Stomach (tissue), 9 donors: ENCODE measurements around the gene ABHD17C. TPM values are rescaled to one million over a fixed set of nuclear protein-coding genes. Genes with fewer than 3 reads are reported as not detected.
A peak's percentile ranks its signal among the peaks of the same experiment; 100 is the strongest.

Source experiments
- DNase-seq, 2 donors: peaks; one replicate each; pipeline versions ENCODE4 v3.0.0 to v3.0.0-alpha.2; 2013 to 2019
- H3K27ac ChIP-seq, 5 donors: fragments of 200-600 bp in 4 of 5; sonication (generic) in 4 of 5; one replicate each; pipeline ENCODE4 v1.5.1; 2013 to 2019; ENCODE audit warnings: mild to moderate bottlenecking in 1 of 5, moderate library complexity in 1 of 5
- H3K27me3 ChIP-seq, 3 donors: fragments of 200-600 bp; sonication (generic); one replicate each; pipeline ENCODE4 v1.5.1; 2017 to 2019; ENCODE audit warnings: mixed run types in 1 of 3
- H3K36me3 ChIP-seq, 4 donors: fragments of 200-600 bp; sonication (generic); 1 replicate in 3 of 4; 2 replicates in 1 of 4; pipeline ENCODE4 v1.5.1; 2016 to 2019
- H3K4me1 ChIP-seq, 4 donors: fragments of 200-600 bp; sonication (generic); one replicate each; pipeline ENCODE4 v1.5.1; 2016 to 2019
- H3K4me3 ChIP-seq, 4 donors: fragments of 200-600 bp; sonication (generic) in 3 of 4; one replicate each; pipeline ENCODE4 v1.5.1; 2016 to 2019; ENCODE audit warnings: mild to moderate bottlenecking in 1 of 4
- H3K9me3 ChIP-seq, 4 donors: fragments of 200-600 bp; sonication (generic); one replicate each; pipeline ENCODE4 v1.5.1; 2016 to 2019
- EP300 ChIP-seq: sonication (generic); formaldehyde crosslinking; IDR thresholded peaks from one replicate; pipeline ENCODE4 v1.6.1; 2017; ENCODE audit warnings: antibody characterized with exemption
- POLR2A ChIP-seq, 4 donors: fragments of 450-650 bp; IDR thresholded peaks; one replicate each; pipeline ENCODE4 v1.6.1; 2016; ENCODE audit warnings: antibody characterized with exemption in 4 of 4, control low read depth in 2 of 4, mild to moderate bottlenecking in 1 of 4, moderate library complexity in 1 of 4
- POLR2AphosphoS5 ChIP-seq, 3 donors: sonication (generic); formaldehyde crosslinking; IDR thresholded peaks; one replicate each; pipeline ENCODE4 v1.6.1; 2016; ENCODE audit warnings: antibody characterized with exemption in 3 of 3
- WGBS, 5 donors: extraction: QIAGEN DNeasy Blood & Tissue Kit in 3 of 5; methylation state at CpG; one replicate each; pipeline versions ENCODE4 v1.1.5 to v1.1.7; 2013 to 2018; 5-methylcytosine and 5-hydroxymethylcytosine counted together
- intact Hi-C: fragments of 100-400 bp; cut with DNase I; formaldehyde crosslinking; loops from one replicate; pipeline ENCODE4 v1.15.1; 2023; ENCODE audit warnings: low total_unique reads
- polyA plus RNA-seq, 3 donors: library from polyadenylated mRNA; stranded (reverse); fragments of 200-250 nt; gene quantifications; one replicate each; pipeline ENCODE4 v1.2.3, GENCODE V29; 2013
- total RNA-seq, 5 donors: library from RNA; depleted of rRNA; stranded (reverse); fragments of >200 nt; gene quantifications; one replicate each; pipeline versions ENCODE4 v1.1.0 to v1.2.3, GENCODE V29; 2014 to 2016
- TF ChIP-seq, protein P1 (sequence below), 7 experiments: fragments of 450-650 bp in 4 of 7; fragments of 200-600 bp in 3 of 7; sonication (generic) in 3 of 7; IDR thresholded peaks; one replicate each; pipeline ENCODE4 v1.5.1; 2016 to 2019; ENCODE audit warnings: antibody characterized with exemption in 7 of 7, control low read depth in 2 of 7, mild to moderate bottlenecking in 1 of 7
- donor health status: healthy with polysubstance abuse.
- donor health status: Bipolar disorder and iron deficiency.
- donor health status: healthy.

Gene ABHD17C
- total and polyA plus RNA-seq, 8 donors = 1.2 to 55.3 (median 21.1) TPM

DNA sequence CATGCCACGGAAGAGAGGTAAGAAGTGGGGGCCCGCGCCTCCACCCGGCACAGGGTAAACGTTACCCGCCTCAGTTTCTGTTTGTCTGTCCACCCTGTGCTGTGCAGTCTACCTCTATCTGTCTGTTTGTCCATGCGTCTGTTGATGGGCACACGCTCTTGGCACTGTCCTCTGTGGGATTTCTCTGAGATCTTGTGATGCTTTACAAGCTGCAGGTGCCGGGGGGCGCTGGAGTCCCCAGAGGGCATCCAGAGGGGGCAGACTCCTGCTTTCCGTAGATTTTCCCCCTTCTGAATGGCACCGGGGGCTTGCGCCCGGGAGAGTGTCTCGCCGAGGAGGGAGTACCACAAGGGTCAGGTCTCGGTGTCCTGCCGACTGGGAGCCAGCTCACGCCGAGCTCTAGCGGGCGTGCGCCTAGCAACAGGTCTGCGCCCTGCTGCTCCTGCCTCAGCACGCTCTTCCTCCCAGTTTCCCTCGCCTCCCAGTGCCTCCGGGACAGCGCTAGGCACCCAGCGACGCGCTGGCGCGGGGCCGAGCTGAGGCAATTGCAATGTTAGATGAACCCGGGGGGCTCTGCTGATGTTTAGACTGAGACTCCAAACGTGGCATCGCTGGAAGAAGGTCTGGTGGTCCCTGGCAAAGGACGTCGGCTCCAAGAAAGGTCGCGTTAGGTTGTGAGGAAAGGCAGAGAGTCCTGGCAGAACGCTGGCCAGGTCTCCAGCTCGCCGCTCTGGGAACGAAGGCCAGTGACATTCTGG, 84.7 kb downstream of the ABHD17C start:
- Histone ChIP-seq H3K36me3 (no peaks in the 10 kb centered on the region), H3K4me1 (peaks cover 24 to 39% (median 25%) of the 10 kb centered on the region in 4 donors), H3K4me3 (peak overlapping the region; percentile 41 to 70 (median 53)), H3K27ac (no peak overlapping the region), H3K27me3 (peaks cover 0 to 73% (median 27%) of the 10 kb centered on the region in 3 donors), H3K9me3 (no peaks in the 10 kb centered on the region)
- WGBS, 5 donors = 2 to 4% (median 3%) methylated on average over 28 to 45 of the region's 45 CpGs
- TF ChIP-seq POLR2AphosphoS5 (IDR thresholded peaks at IDR 0.05) = no peak
- no peak for TF ChIP-seq EP300
- intact Hi-C loops = loop anchor here (5.0 to 10.0 kb wide), 3 partner anchors 185 to 323 kb away; no protein-coding TSS in a partner anchor
- peak in 1 of 2 donors; percentile 59 for DNase-seq

DNA sequence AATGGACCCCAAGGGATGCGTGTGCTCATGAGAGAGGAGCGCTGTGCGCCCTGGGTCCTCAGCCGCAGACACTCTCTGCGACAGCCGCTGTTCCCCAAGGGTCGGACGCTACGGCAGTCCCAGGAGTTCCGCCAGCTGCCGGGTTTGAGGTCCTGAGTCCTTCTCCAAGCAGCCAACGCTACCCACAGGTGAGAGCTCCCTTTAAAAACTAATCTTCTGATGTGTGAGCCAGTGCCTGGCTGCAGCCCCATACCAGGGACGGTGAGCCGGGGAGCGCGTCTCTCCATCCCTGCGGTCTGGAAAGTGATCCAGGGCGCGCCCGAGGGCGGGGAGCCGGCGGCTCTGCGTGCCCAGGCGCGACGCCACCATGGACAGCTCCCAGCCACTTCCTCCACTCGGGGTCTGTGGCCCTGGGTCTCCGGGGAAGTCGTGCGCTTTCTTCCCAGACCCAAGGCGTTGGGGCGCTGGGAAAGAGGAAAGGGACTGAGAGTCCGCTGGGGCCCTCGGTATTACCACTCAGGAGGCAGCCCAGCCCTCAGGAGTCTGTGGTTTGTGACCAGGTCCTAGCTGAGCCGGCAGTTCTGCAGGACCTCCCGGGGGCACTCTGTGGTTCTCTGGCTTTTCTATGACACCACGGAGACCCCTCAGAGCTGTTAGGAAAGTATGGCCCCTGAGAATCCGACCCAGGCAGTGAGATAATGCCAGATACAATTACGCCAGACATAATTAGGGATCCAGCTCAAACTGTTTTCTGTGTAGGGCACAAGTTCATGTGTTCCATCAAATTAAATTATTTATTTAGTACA, 85.5 kb downstream of the ABHD17C start:
- H3K27me3 ChIP-seq = peaks cover 0 to 77% (median 27%) of the 10 kb centered on the region in 3 donors
- peaks cover 24 to 39% (median 25%) of the 10 kb centered on the region in 4 donors for H3K4me1 ChIP-seq
- TF ChIP-seq EP300 = no peak
- TF ChIP-seq, protein P1, sequence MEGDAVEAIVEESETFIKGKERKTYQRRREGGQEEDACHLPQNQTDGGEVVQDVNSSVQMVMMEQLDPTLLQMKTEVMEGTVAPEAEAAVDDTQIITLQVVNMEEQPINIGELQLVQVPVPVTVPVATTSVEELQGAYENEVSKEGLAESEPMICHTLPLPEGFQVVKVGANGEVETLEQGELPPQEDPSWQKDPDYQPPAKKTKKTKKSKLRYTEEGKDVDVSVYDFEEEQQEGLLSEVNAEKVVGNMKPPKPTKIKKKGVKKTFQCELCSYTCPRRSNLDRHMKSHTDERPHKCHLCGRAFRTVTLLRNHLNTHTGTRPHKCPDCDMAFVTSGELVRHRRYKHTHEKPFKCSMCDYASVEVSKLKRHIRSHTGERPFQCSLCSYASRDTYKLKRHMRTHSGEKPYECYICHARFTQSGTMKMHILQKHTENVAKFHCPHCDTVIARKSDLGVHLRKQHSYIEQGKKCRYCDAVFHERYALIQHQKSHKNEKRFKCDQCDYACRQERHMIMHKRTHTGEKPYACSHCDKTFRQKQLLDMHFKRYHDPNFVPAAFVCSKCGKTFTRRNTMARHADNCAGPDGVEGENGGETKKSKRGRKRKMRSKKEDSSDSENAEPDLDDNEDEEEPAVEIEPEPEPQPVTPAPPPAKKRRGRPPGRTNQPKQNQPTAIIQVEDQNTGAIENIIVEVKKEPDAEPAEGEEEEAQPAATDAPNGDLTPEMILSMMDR (IDR thresholded peaks at IDR 0.05) = no peak
- H3K36me3 ChIP-seq = no peaks in the 10 kb centered on the region
- H3K4me3 ChIP-seq = peak overlapping the region; percentile 41 to 70 (median 53)
- no peaks in the 10 kb centered on the region for H3K9me3 ChIP-seq
- peak; percentile 48 to 90 for DNase-seq
- intact Hi-C loops = loop anchor here (10.0 kb wide), 1 partner anchor 184 kb away; no protein-coding TSS in a partner anchor
- no peak overlapping the region for H3K27ac ChIP-seq
- WGBS, 5 donors = 5 to 10% (median 7%) methylated on average over 22 to 40 of the region's 40 CpGs

DNA sequence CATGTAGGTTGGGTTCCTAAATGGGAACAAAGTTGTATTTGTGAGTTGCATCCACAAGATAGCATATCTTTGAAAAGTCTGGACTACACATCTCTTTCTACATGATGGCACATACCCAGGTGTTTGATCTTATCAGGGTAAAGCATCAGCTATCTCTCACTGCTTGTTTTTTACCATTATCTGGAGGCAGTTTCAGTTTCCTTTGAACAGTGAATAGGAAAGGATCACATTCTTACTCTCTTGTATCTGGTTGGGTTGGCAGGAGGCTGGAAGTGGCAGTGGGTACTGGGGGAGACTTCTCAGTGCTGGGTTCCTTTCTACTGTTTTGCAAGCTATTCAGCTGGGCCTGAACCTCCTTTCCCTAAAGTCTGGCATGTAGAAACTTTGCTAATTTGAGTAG, 88.2 kb downstream of the ABHD17C start:
- no peak for DNase-seq
- intact Hi-C loops = loop anchor here (10.0 kb wide), 1 partner anchor 182 kb away; no protein-coding TSS in a partner anchor
- peaks cover 0 to 76% (median 27%) of the 10 kb centered on the region in 3 donors for H3K27me3 ChIP-seq
- no peak overlapping the region for H3K27ac ChIP-seq
- H3K4me3 ChIP-seq = no peak overlapping the region
- H3K9me3 ChIP-seq = no peaks in the 10 kb centered on the region
- no peaks in the 10 kb centered on the region for H3K36me3 ChIP-seq
- H3K4me1 ChIP-seq = peaks cover 24 to 26% (median 25%) of the 10 kb centered on the region in 4 donors
- TF ChIP-seq, protein P1 (IDR thresholded peaks at IDR 0.05) = no peak
- no peak for TF ChIP-seq EP300
- no peak for TF ChIP-seq POLR2A (IDR thresholded peaks at IDR 0.05)
- no peak for TF ChIP-seq POLR2AphosphoS5 (IDR thresholded peaks at IDR 0.05)

DNA sequence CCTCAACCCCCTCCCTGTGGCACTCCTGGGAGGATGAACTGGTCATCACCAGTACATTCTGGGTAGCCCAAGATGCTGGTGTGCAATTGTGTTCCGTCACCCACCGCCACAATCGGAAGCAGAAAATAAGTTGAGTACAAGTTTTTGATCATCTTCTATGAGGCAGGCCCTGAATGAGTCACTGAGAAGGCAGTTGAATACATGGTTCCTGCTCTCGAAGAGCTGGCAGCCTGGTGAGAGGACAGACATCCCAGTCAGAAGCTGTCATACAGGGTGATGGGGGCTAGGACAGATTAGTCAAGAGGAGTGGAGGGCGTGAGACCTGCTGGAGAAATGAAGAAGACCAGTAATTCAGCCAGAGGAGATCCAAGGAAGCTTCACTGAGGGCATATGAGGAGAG, 90.2 kb downstream of the ABHD17C start:
- TF ChIP-seq EP300 (no peak), POLR2AphosphoS5 (IDR thresholded peaks at IDR 0.05) (no peak)
- Histone ChIP-seq H3K9me3 (no peaks in the 10 kb centered on the region), H3K27ac (no peak overlapping the region), H3K27me3 (peaks cover 0 to 57% (median 9%) of the 10 kb centered on the region in 3 donors), H3K4me3 (no peak overlapping the region), H3K36me3 (no peaks in the 10 kb centered on the region), H3K4me1 (peaks cover 5 to 7% (median 5%) of the 10 kb centered on the region in 4 donors)
- 83 to 92% (median 88%) methylated on average over 5 of the region's 5 CpGs for WGBS, 5 donors
- intact Hi-C loops = loop anchor here (10.0 kb wide), 1 partner anchor 179 kb away; no protein-coding TSS in a partner anchor
- no peak for DNase-seq

DNA sequence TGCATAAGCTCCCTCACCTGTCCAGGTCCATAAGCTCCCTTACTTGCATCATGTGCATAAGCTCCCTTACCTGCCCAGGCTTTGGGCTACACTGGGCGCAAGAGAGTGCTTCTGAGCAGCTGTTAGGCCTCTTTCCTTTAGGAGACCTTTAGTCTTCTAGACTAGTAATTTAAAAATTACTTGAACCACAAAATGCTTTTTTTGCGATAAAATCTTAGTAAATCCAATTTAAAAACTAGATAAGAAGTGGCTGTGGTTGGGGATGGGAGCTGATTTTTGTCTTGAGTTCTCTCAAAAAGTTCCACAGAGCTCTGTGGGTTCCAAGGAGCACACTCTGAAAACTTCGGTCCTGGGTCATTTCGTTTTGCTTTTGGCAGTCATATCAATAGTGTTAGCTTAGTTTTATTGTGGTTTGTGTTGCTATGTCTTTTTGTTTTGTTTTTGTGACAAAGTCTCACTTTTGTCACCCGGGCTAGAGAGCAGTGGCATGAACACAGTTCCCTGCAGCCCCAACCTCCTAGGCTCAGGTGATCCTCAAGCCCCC, 90.8 kb downstream of the ABHD17C start:
- 87 to 92% (median 89%) methylated on average over 5 of the region's 5 CpGs for WGBS, 5 donors
- intact Hi-C loops = loop anchor here (10.0 kb wide), 1 partner anchor 179 kb away; no protein-coding TSS in a partner anchor

More for the DNA sequence above, 90.8 kb downstream of the ABHD17C start:
- DNase-seq = no peak
- Histone ChIP-seq H3K27ac (no peak overlapping the region), H3K4me3 (no peak overlapping the region), H3K9me3 (no peaks in the 10 kb centered on the region), H3K27me3 (peaks cover 0 to 54% (median 3%) of the 10 kb centered on the region in 3 donors), H3K4me1 (peaks cover 0 to 1% (median 0%) of the 10 kb centered on the region in 4 donors), H3K36me3 (no peaks in the 10 kb centered on the region)
- TF ChIP-seq POLR2AphosphoS5 (IDR thresholded peaks at IDR 0.05) = no peak
- TF ChIP-seq, protein P1 (IDR thresholded peaks at IDR 0.05) = no peak
- TF ChIP-seq EP300 = no peak
- no peak for TF ChIP-seq POLR2A (IDR thresholded peaks at IDR 0.05)
